ENCODE data around the gene RTTN. TPM values are rescaled to one million over a fixed set of nuclear protein-coding genes. Genes with fewer than 3 reads are reported as not detected.

Gene RTTN
- total and polyA plus RNA-seq, 9 of the 15 experiments (the other 6 are each of a cell fraction or from before 2014, with no cell fraction given): 3.1 to 18.3 (median 10.6) TPM

DNA sequence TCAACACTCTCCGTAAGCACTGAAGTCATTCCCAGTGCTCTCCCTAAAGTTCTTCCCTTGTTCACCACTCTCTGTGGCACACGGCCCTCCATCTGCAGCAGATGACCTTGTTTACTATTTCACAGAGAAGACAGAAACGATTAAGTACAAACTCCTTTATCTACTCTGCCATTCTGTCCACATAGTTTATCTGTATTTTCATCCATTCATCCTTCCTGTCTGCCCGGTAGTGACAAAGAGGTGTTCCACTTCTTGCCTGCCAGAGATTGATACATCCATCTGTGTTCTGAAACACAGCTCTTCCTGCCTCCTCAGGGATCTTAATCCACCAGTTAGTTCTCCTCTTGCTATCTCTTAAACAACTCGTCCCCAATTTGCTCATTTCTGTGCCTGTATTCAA, 179.9 kb downstream of the RTTN start (continued):
- TF ChIP-seq FOXM1 (IDR thresholded peaks at IDR 0.05; ENCODE audit: low read depth) (peak; percentile 97), FOXM1 (CRISPR knock-in tag; IDR thresholded peaks at IDR 0.05; ENCODE audit: low read depth) (no peak), TEAD1 (CRISPR knock-in tag; IDR thresholded peaks at IDR 0.05) (0 out of 4 replicates have a peak, but pooled peaks of 1 of the 2 experiments have one; percentile 36), EP300 (IDR thresholded peaks at IDR 0.05; ENCODE audit: low read length) (peak; percentile 97), ZNF274 (IDR thresholded peaks at IDR 0.05; ENCODE audit: borderline replicate concordance, low read depth, low read length) (peak; percentile 38; the same call in 1 of the 2 replicates), NBN (IDR thresholded peaks at IDR 0.05; ENCODE audit: low read depth) (peak; percentile 89), COPS2 (conservative IDR thresholded peaks at IDR 0.05) (no peak), NFIC (IDR thresholded peaks at IDR 0.05) (peak; percentile 94), NCOA1 (IDR thresholded peaks at IDR 0.05; ENCODE audit: low read depth) (peak; percentile 93; the same call in 1 of the 2 replicates), CGGBP1 (CRISPR knock-in tag; IDR thresholded peaks at IDR 0.05) (no peak), ZNF280B (CRISPR knock-in tag; IDR thresholded peaks at IDR 0.05) (no peak), THAP12 (CRISPR knock-in tag; IDR thresholded peaks at IDR 0.05) (no peak), ARID1B (IDR thresholded peaks at IDR 0.05) (peak; percentile 99), NFATC3 (IDR thresholded peaks at IDR 0.05) (peak; percentile 47; the same call in 1 of the 2 replicates), MTA3 (IDR thresholded peaks at IDR 0.05; ENCODE audit: borderline replicate concordance) (peak; percentile 46; the same call in 1 of the 2 replicates)
- TF ChIP-seq, protein P1, sequence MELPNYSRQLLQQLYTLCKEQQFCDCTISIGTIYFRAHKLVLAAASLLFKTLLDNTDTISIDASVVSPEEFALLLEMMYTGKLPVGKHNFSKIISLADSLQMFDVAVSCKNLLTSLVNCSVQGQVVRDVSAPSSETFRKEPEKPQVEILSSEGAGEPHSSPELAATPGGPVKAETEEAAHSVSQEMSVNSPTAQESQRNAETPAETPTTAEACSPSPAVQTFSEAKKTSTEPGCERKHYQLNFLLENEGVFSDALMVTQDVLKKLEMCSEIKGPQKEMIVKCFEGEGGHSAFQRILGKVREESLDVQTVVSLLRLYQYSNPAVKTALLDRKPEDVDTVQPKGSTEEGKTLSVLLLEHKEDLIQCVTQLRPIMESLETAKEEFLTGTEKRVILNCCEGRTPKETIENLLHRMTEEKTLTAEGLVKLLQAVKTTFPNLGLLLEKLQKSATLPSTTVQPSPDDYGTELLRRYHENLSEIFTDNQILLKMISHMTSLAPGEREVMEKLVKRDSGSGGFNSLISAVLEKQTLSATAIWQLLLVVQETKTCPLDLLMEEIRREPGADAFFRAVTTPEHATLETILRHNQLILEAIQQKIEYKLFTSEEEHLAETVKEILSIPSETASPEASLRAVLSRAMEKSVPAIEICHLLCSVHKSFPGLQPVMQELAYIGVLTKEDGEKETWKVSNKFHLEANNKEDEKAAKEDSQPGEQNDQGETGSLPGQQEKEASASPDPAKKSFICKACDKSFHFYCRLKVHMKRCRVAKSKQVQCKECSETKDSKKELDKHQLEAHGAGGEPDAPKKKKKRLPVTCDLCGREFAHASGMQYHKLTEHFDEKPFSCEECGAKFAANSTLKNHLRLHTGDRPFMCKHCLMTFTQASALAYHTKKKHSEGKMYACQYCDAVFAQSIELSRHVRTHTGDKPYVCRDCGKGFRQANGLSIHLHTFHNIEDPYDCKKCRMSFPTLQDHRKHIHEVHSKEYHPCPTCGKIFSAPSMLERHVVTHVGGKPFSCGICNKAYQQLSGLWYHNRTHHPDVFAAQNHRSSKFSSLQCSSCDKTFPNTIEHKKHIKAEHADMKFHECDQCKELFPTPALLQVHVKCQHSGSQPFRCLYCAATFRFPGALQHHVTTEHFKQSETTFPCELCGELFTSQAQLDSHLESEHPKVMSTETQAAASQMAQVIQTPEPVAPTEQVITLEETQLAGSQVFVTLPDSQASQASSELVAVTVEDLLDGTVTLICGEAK (IDR thresholded peaks at IDR 0.05): no peak
- TF ChIP-seq, protein P1 (CRISPR knock-in tag; IDR thresholded peaks at IDR 0.05): no peak
